Bone marrow (tissue), 2 donors: ENCODE results near the gene SLC30A4.

Source experiments
- DNase-seq, 2 donors: peaks; one replicate each; lab custom pipeline; 2025; lab: John Stamatoyannopoulos, UW

Gene SLC30A4

DNA sequence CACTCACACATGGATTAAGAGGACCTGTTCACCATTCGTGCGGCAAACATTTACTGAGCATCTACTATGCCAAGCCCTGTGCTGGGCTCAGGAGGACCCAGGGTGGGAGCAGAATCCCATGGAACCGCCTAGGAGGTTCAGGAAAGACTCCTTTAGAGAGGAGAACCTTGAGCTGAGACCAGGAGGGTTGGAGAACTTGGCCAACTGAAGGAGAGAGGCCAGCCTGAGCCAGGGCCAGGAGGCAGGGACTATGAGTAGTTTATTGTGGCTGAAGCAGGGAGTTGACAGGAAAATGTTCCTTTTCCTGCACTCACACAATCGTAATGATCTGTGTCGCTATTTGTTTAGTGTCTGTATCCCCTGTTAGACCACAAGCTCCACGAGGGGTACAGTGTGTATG lies 71.3 kb downstream of the SLC30A4 start:
- DNase-seq, result no peak

DNA sequence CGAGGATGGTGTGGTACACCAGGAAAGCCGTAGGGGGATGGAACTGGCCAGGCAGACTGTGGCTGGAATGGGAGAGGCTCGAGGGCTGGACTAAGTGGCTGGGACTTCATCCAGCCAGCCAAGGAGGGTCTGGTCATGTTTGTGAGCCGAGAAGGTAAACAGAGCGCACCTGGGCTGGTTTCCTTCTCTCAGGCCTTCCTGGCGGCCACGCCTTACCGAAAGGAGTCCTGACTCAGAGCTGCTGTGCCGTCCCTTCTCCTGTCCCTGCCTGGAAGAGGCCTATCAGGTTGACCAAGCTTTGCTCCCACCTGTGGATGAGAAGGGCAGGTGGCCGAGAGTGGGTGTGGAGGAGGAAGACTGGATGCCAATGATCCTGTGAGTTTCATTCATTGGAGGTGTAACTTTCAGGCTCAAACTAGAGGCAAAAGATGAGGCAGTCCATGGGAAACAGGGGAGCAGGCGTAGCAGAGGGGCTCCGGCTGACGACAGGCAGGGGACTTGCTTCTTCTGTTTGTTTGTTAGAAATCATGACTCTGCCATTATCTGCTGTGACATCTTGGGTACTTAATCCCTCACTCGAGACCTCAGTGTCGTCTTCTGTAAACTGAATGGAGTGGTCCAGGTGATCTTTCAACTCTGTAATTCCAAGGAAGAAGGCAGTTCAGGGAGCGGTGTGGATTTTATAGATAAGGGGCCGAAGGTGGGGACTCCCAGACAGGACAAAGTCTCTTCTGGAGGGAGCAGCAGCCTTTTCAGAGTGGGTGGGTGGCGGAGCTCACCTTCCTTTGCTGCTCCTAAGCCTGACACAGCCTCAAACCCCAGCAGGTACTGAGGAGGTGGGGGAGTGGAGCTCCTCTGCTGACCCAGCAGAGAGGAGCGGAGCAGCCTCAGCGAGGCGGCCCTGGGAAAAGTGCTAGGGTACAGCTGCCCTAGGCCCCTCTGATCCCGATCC lies 72.4 kb downstream of the SLC30A4 start:
- no peak for DNase-seq

DNA sequence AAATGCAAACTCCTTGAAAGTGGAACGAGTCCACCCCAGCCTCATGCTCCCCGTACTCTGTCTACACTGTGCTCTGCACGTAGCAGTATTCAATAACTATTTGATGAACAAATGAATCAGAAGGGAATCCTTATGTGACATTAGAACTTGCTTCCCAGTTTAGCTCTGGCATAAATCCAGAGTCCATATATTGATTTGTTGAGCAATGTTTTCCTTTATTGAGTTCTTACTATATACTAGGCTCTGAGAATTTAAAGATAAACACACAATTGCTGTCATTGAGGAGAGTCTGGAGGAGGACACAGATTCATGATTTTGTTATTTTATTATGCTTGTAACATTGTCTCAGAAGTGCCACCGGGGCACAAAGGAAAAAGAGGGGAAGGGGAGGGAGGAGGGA lies 73.2 kb downstream of the SLC30A4 start:
- no peak for DNase-seq

DNA sequence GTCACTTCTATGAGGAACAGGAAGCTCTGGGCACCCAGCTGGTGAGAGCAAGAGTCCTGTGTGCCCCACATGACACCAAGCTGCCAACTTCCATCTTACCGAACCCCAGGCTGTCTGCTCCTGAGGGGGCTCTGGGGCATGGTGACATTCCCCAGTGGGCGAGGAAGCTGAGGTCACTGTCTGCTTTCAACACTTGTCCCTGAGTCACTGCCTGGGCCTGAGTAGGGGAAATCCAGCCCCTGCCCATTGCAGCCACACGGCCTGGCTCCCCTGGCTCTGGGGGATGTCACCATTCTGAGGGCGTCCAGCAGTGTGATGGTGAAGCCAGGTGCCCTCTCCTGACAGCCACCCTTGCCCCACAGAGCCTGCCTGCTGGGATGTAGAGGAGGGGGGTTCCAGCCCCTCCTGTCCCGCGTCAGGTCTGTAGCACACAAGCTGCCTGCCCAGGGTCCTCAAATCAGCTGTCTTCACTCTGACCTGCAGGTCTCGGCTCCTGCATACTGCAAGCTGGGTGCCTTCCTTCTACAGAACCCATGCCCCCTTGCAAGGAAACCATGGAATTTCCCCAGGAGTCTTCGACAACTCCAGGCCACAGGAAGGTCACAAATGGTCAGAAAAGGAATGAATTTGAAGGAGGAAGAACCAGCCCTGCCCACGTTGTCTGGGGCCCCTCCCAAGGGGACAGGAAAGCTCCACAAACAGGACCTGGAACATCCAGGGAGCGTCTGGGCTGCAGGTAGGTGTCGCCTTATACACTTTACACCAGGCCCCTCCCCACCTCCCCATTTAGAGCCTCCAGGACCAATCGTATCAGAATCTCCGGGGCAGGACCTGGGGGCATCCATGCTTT lies 74.3 kb downstream of the SLC30A4 start:
- DNase-seq, result peak; percentile 40 to 68

DNA sequence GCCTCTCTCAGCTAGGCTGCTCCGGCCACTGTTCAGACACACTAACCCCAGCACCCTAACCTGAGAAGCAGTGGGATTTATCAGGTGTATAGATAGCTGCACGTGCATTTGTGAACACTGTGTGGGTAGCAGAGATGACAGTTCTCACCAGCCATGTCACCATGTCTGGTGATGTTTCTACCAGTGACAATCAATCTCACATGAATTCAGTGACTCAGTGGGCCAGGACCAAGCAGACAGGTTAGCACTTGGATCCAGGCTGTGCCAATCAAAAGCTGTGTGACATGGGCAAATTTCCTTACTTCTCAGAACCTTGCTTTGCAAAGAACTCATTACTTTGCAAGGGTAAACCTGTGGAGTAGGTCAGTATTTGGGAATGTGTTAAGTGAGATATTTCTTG lies 78.9 kb downstream of the SLC30A4 start:
- DNase-seq, result no peak

DNA sequence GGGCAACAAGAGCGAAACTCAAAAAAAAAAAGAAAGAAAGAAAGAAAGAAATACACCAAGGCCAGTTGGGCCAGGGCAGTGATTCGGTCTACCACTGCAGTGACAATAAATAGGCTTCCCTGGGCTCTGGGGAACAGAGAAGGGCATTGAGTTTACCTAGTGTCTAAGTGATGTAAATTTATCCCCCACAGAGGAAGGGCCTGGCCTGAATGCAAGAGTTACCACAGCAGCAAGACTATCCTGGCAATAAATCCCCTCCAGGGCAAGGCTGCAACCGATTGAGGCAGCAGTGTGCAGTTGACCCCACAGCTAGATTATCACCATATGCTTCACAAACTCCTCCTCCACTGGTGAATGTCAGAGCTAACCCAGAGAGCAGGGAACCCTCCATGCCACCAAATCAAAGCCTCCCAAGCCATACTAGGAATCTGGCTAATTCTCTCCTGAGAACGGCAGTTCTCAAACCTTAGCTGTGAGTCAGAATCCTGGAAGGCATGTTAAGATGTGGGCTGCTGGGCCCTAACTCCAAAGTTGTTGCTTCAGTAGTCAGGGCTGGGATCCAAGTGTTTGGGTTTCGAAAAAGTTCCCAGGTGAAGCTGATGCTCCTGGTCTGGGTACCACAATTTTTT lies 79.9 kb downstream of the SLC30A4 start:
- no peak for DNase-seq

DNA sequence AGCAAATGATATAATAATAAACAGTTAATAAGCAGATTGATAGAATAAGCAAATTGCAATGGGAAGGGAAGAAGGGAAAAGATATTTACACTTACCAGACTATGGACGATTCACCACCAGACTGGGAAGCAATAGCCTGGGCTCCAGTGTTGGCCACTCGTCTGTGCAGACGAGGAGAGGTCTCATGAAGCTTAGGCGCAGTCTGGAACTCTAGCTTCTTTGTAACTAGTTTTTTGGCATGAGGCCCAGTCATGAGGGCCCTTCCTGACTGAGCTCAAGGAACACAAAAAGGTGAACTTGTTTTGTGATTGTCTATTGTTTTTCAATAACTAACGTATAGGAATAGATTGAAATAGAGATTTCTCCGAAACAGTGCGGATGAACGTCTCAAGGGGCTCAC lies 80.9 kb downstream of the SLC30A4 start:
- DNase-seq, result no peak

DNA sequence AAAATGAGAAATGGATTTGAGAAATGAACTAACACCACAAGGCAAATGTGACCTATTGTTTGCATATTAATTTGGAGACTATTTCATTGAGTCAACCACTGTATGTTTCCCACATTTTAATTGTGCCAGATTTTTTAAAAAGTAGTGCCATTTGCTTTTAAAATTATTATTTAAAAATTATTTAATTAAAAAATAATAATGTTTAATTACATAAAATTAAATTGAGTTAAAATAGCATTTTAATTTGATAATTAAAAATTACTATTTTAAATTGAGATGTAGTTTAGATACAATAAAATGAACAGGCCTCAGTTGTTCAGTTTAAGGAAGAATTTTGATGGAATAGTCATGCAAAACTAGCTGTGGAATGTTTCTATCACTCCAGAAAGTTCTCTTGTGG lies 81.5 kb downstream of the SLC30A4 start:
- DNase-seq, result no peak

DNA sequence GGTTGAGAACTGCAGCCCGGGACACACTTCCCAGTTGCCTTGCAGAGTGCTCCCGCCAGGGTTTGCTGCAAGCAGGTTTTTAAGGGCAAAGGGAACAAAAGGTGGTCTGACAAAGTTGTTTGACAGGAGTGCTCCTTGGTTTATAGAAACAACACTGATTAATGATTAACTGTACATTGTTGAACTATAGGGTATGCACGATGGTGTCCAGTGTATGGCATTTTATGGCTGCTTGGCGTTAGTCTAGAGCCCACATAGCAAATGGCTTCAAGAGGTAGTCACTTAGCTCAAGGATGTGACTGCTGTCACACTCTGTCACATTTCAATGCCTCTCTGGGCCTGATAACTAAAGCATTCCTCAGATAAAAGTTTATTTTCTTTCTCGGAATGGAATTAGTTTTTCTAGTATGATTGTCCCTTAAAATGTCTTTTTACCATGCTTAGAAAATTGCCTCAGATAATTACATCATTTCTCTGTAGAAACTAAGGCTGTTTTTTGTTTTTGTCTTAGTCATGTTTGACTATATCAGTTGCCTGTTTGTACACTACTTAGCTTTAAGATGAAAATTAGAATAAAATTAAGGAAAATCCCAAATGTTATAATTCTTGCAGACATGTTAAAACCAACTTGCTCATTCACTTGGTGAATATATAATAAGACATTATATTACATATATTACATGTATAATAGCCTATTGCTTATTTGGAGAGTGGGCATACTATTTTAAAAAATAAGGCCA lies 82.9 kb downstream of the SLC30A4 start:
- DNase-seq, result no peak

DNA sequence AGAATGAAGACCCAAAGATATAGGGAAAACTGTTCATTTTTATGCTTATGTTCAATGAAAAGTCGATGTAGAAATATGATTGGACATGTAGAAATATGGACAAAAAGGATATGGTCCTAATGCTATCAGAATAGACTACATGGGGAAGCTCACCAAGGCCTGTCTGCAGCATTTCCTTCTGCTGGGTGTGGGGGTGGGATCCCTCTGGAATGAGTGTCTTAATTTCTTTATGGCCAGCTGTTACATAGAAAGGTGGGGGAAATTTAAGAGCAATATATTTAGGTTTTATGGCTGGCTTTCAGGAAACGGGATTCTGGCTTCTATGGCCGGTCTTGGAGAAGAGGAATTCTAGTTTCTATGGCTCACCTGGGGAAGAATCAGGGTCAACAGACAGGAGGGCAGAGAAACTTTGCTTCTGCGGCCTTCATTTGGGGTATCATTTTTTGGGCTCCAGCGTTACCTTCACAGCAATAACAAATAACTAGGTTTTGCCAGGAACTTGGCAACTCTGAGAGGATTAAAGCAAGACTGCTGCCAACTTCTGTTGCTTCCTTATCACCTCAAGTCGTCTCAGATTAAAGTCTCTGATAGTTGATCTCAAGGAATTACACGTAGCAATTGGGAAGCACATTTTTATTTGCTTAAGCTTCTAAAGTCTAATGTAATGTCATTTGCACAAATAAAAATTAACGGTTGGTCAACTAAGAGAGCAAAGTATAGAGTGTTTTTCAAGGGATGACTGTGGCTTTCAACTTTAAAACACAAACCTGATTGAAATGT lies 87.2 kb downstream of the SLC30A4 start:
- DNase-seq, result no peak

DNA sequence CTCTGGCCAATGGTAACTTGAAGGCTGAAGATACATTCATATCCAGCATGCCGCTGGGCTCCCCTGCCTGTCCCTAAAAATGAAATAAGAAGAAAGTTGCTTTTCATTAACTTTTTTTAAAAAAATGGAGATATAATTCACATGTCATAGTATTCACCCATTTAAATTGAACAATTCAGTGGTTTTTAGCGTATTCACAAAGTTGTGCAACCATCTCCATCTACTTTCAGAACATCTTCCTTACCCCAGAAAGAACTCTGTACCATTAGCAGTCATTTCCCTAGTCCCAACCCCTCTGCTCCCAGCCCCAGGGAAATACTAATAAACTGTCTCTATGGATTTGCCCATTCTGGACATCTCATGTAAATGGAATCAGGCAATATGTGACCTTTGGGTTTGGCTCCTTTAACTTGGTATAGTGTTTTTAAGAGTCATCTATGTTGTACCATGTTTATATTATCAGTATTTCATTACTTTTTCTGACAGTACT lies 88.4 kb downstream of the SLC30A4 start:
- no peak for DNase-seq

DNA sequence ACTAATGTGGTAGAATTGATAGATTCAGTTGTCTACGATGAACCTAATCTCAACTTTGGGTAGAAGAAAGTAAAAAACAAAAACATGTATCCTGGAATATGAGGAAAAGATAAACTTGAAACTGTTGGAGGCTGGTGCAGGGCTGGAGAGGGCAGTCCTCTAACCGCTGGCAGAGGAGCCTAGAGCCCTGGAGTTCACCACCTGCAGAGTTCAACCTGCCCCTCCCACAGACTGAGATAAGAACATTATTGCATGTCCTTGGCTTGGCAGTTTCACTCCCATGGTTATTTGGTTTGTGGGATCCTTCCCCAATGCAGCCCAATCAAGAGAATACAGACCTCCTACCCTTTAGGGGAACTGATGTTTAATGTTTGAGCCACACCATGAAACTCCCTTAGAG lies 91.0 kb downstream of the SLC30A4 start:
- DNase-seq, result no peak

DNA sequence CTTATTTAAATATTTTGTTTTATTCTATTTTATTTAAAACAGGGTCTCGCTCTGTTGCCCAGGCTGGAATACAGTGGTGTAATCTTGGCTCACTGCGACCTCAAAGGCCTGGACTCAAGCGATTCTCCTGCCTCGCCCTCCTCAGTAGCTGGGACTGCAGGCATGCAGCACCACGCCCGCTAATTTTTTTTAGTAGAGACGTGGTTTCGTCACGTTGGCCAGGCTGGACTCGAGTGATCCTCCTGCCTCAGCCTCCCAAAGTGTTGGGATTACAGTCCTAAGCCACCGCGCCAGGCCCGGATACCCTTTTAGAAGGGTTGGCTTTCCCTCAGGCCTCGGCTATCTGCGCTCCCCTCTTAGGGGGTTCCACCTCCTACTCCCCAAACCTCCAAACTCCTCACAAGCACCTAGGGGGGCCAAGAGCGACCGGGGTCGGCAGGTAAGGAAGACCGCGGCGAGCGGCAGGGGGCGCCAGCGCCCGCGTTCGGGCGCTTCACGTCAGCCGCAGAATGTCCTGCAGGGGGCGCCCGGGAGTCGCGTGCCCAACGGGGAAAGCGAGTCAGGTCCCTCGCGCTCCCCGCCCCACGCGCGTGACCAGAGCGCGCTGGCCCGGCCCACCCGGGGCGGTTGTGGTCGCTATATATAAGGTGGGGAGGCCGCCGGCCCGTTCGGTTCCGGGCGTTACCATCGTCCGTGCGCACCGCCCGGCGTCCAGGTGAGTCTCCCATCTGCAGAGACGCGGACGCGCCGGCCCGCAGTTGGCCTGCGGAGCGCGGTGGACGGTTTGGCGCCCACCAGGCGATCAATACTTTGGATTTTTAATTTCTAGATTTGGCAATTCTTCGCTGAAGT lies 92.4 kb downstream of the SLC30A4 start:
- DNase-seq, result peak in 1 of 2 donors; percentile 83
